OCI-LY3 (cell line): ENCODE measurements around the gene RRN3.
"Not testable (repeated sequence)": the region's sequence is repeated elsewhere in the genome, so short reads cannot be mapped to it uniquely, and the experiment has no call there.

Experiments
- EZH2phosphoT487 ChIP-seq: fragments of 200-600 bp; shearing (Covaris generic); IDR thresholded peaks from 2 replicates; pipeline ENCODE4 v1.6.1; 2018; ENCODE audit warnings: antibody characterized with exemption, mixed run types, low read depth
- TF ChIP-seq, protein P1 (sequence below): fragments of 200-600, 300-600 bp; sonication (generic); IDR thresholded peaks from 2 replicates; pipeline ENCODE4 v1.5.1; 2014; ENCODE audit warnings: antibody characterized with exemption, low read length, low read depth

DNA sequence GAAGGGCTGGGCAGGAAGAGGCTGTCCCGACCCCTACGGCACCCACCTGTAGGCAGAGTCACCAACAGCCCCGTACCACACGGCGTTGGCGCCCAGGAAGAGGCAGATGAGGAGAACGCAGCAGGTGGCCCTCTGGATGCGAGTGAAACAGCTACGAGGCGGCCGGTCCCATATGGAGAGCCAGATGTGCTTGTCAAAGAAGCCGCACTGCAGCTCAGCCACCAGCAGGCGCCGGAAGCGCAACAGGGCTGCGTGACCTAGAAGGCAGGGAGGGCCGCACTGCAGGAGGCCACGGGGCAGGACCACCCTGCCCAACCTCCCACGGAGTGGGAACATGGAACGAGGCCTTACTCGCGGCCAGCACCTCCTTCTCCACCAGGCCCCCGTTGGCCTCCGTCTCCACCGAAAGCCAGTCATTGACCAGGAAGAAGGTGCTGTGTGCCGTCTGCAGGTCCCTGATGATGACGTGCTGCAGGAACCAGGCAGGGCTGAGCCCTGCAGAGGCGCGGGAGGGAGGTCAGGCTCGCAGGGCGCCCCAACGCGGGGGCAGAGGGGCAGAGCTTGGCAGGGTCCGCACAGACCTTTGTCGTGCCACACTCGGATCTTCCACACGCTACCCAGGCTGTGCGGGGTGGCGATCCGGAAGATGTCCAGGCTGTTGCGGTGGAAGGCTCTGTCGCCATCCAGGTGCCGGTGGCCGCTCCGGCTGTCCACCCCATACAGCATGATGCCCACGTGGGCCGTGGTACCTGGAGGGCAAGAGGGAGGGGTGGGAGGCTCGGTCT lies 33.8 kb upstream of the RRN3 start:
- TF ChIP-seq, protein P1, sequence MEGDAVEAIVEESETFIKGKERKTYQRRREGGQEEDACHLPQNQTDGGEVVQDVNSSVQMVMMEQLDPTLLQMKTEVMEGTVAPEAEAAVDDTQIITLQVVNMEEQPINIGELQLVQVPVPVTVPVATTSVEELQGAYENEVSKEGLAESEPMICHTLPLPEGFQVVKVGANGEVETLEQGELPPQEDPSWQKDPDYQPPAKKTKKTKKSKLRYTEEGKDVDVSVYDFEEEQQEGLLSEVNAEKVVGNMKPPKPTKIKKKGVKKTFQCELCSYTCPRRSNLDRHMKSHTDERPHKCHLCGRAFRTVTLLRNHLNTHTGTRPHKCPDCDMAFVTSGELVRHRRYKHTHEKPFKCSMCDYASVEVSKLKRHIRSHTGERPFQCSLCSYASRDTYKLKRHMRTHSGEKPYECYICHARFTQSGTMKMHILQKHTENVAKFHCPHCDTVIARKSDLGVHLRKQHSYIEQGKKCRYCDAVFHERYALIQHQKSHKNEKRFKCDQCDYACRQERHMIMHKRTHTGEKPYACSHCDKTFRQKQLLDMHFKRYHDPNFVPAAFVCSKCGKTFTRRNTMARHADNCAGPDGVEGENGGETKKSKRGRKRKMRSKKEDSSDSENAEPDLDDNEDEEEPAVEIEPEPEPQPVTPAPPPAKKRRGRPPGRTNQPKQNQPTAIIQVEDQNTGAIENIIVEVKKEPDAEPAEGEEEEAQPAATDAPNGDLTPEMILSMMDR = not testable (repeated sequence)
- not testable (repeated sequence) for TF ChIP-seq EZH2phosphoT487
